GM21515 (cell line): ENCODE data around the gene PFKFB1.

ENCODE experiments used
- ATAC-seq: cut with Tn5 transposase; IDR thresholded peaks from one replicate; pipeline ENCODE4 v1.9.1; 2021; ENCODE audit not compliant: unreplicated experiment

PFKFB1 gene

GRCh38 chrX:54994099-54994498, at the start of gene PFKFB1:
TSS of gene PFKFB1 (minus strand) at chrX:54994188. CDS start at chrX:54994007, 181 bp downstream.
- ATAC-seq: no peak

- ATAC-seq: no peak
Observed at GRCh38 chrX:55041514-55041913, 47.5 kb upstream of the PFKFB1 start.

- ATAC-seq: no peak
Observed at GRCh38 chrX:55039471-55039870, 45.5 kb upstream of the PFKFB1 start.

DNA sequence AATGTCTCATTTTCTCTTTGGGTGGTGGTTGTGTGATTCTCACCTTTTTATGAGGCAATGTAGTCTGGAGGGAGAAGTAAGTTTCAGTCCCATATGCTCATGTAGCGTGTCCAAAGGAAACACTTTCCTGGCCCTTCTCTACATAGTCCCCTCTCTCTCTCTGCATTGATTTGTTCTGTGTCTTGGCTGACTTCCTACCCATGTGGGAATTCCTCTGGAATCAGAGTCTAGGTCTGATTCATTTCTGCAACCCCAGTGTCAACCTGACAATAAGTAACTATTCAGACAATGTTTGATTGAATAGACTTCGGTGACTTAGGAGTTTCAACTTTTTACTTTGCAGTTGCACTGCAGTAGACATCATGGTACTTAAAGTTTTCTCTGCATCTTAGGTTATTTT, 39.4 kb upstream of the PFKFB1 start:
- no peak for ATAC-seq

GRCh38 chrX:55030271-55031205, 36.5 kb upstream of the PFKFB1 start, which contains the start of gene ALAS2:
TSS of gene ALAS2 (minus strand) at chrX:55030977. CDS start at chrX:55026000, 4,977 bp downstream.
- no peak for ATAC-seq

GRCh38 chrX:55029291-55029690, 35.3 kb upstream of the PFKFB1 start:
- no peak for ATAC-seq

DNA sequence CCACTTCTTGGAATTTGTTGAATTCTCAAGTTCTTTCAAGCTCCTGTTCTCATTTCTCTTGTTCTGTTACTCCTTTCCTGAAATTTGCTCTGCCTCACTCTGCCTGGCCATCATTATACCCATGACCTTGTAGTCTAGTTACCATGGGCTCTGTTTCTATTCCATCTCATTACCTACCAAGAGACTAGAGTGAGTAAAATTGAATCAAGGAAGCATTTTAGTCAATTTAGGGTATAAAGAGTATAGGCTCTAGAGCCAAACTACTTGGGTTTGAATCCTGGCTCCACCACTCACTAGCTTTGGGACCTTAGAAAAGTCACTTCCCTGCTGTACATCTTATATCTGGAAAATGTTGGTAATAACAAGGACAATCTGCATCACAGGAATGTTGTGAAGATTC, 34.6 kb upstream of the PFKFB1 start:
- no peak for ATAC-seq

GRCh38 chrX:55028040-55028439, 34.1 kb upstream of the PFKFB1 start:
- ATAC-seq: no peak

GRCh38 chrX:55026840-55027239, 32.9 kb upstream of the PFKFB1 start:
- no peak for ATAC-seq

DNA sequence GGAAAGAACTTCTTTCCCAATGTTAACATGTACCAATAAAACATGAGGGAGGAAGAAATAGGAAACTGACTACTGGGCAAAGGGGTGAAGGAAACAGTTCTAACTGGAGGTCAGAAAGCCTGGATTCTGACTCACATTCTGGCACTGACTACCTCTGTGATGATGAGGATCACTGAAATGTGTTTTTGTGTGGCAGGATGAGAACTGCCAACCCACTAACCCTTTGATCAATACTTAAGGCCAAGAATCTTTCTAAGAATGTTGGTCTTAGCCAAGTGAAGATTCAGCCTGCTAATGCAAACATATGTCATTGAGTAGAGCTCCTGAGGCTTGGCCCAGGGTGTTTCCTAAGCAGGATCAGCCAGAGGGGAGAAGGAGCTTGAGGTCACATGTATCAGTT, 32.2 kb upstream of the PFKFB1 start:
- no peak for ATAC-seq

DNA sequence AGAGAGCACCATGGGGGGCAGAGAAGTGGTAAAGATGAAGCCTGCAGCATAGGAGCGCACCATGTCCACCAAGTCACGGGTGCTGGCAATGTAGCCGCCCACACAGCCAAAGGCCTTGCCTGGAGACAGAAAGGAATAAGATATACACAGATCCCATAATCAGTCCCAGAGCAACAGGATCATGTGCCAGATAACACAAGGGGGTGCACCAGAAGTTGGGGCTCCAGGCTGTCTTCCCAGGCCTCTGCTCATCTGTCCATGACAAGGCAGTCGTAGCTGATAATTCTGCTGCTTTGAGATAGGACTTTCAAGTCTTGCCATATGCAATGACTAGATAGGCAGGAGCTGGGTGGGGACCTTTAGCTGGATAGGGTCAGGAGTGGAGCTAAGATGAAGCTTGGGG, 20.9 kb upstream of the PFKFB1 start:
- ATAC-seq: no peak

- ATAC-seq: no peak
Observed at GRCh38 chrX:55011294-55011693, 17.3 kb upstream of the PFKFB1 start.

DNA sequence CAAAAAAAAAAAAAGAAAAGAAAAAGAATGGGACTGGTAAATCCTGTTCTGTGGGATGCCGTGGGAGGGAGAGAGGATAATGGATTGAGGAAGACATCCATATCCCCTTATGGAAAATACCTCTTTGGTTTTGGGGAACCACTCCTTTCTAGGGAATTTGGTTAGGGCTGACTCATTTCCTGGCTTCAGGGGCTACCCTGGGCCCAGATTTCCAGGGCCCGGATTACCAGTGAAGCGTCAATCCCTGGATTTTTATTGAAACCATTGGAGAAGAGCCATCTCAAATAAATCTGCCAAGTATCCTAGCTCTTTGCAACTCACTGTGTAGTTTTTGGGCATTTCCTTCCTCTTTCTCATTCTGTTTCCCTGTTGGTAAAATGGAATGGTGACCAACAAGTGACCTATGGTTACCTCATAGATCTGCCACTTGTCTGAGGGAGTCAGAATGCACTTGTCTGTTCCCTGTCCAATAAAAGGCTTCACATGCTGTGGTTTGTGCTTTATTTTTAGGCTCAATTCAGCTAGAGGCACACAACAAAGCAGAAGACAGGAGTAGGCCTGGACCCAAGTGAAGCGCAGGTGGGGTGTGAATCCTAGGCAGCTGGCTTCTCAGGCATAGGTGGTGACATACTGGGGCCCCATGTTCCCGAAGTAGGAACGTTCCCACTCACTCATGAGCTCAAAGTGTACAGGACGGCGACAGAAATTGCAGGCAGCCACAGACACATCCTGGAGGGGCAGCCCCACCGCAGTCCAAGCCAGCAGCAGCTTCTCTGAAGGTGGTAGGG, 14.8 kb upstream of the PFKFB1 start:
- ATAC-seq: no peak

DNA sequence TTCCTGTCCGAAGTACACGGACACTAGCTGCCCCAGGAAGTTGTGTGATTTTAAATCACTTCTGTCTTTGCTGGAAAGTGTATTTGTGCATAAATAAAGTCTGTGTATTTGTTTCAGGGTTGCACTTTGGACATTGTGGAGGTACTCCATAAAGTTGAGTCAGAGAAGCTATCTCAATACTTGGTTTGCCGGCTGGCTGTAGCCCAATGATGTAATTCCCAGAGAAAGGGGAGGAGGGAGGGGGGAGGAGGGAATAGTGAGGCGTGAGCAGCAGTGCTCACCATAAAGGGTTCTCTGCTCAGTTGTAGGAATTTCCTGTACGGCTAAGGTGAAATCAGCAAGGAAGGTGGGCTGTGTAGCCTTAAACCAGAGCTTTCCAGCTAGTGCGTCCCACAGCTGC, 13.7 kb upstream of the PFKFB1 start:
- ATAC-seq: no peak

DNA sequence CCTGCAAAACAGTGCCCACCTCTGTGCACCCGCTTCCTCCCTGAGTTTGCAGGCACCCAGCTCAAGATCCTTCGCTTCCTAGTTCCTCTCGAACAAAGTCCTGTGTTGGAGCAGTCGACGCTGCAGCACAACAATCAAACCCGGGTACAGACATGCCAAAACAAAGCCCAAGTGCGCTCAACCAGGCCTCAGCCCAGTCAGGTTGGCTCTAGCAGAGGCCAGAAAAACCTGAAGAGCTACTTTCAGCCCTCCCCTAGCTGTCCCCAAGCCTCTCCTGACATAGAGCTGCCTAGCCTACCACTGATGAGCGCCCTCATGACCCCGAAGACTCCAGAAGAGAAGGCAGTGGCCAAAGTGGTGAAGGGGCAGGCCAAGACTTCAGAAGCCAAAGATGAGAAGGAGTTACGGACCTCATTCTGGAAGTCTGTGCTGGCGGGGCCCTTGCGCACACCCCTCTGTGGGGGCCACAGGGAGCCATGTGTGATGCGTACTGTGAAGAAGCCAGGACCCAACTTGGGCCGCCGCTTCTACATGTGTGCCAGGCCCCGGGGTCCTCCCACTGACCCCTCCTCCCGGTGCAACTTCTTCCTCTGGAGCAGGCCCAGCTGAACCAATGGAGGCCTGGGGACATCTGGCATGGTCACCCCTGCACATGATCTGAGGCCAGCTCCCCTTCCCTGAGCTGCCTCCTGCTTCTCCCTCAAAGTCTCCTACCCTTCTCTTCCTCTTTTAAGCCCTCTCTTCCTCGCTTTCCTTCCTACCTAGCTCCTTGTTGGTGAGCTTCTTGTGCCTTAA, 13.0 kb upstream of the PFKFB1 start:
- ATAC-seq: no peak

DNA sequence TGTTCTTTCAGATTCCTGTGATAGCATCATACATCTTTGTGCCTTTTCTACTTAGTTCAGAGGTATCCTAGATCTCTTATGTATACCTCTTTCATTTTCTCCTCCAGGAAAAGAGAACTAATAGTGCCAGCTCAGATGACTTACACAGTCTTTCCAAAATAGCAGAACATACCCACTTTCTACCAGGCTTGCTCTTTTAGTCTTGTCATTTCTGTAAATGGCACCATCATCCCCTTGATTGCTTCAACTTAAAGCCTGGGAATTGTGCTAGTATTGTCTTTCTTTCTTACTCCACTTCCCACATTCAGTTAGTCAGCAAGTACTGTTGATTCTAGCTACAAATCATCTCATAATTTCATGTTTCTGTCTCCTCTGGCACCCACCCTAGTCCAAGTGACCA, 11.3 kb upstream of the PFKFB1 start:
- ATAC-seq: no peak

GRCh38 chrX:55004231-55004630, 10.2 kb upstream of the PFKFB1 start:
- ATAC-seq: no peak

GRCh38 chrX:54999717-55000598, 6.0 kb upstream of the PFKFB1 start, which contains the start of gene APEX2:
TSS of gene APEX2 (plus strand) at chrX:55000363. CDS start at chrX:55000423, 60 bp downstream.
- peak; percentile 95 for ATAC-seq

- no peak for ATAC-seq
Observed at GRCh38 chrX:54995621-54996020, 1.6 kb upstream of the PFKFB1 start.
